Endothelial cell of umbilical vein (primary cell): ENCODE results near the gene SPIRE1.

ENCODE experiments used
- EZH2 ChIP-seq: IDR thresholded peaks from 2 replicates; pipeline ENCODE4 v1.6.1; 2012; ENCODE audit warnings: borderline replicate concordance, low read depth, mild to moderate bottlenecking, moderate library complexity, low read length, inconsistent platforms; ENCODE audit not compliant: severe bottlenecking
- POLR2A ChIP-seq: IDR thresholded peaks from 2 replicates; pipeline ENCODE4 v1.6.1; 2012; ENCODE audit warnings: low read depth, mild to moderate bottlenecking, control low read depth, low read length
- POLR2AphosphoS5 ChIP-seq: IDR thresholded peaks from 2 replicates; pipeline ENCODE4 v1.6.1; 2012; ENCODE audit warnings: low read depth, mild to moderate bottlenecking, control low read depth, low read length, moderate library complexity; ENCODE audit not compliant: insufficient read depth
- TF ChIP-seq, protein P1 (sequence below), 2 donors: IDR thresholded peaks; 1 replicate in 1 of 2; 2 replicates in 1 of 2; pipeline ENCODE4 v1.5.1; 2011; ENCODE audit warnings: low read length in 2 of 2, mild to moderate bottlenecking in 2 of 2, moderate library complexity in 2 of 2, control low read depth in 1 of 2, inconsistent platforms in 1 of 2, low read depth in 1 of 2; ENCODE audit not compliant: insufficient read depth in 1 of 2; ENCODE audit errors: extremely low read depth in 1 of 2
- TF ChIP-seq, protein P2 (sequence below): IDR thresholded peaks from 2 replicates; pipeline ENCODE4 v1.6.1; 2011; ENCODE audit not compliant: insufficient read depth, insufficient read length

DNA sequence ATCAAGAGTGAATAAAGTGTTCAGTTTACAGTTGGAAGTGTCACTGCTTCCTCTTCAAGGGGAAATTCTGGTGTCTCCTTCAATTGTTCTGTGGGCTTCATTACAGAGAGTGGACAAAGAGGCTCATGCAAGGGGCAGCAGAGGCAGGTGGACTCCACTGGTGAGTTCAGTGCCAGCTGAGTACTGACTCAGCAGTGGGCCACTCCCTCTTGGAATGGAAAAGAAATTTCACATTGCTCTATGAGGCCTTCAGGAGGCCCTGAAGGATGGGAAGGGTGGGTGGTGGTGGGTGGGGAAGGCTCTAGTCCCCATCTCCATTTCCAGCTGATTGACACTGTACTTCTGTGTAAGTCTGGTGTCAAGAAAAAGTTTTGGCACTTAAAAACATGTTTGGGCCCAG lies 183.8 kb downstream of the SPIRE1 start:
- TF ChIP-seq, protein P1, sequence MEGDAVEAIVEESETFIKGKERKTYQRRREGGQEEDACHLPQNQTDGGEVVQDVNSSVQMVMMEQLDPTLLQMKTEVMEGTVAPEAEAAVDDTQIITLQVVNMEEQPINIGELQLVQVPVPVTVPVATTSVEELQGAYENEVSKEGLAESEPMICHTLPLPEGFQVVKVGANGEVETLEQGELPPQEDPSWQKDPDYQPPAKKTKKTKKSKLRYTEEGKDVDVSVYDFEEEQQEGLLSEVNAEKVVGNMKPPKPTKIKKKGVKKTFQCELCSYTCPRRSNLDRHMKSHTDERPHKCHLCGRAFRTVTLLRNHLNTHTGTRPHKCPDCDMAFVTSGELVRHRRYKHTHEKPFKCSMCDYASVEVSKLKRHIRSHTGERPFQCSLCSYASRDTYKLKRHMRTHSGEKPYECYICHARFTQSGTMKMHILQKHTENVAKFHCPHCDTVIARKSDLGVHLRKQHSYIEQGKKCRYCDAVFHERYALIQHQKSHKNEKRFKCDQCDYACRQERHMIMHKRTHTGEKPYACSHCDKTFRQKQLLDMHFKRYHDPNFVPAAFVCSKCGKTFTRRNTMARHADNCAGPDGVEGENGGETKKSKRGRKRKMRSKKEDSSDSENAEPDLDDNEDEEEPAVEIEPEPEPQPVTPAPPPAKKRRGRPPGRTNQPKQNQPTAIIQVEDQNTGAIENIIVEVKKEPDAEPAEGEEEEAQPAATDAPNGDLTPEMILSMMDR (IDR thresholded peaks at IDR 0.05; ENCODE audit: extremely low read depth in 1 of 2, insufficient read depth in 1 of 2, low read depth in 1 of 2, low read length in 2 of 2), result no peak
- TF ChIP-seq, protein P2, sequence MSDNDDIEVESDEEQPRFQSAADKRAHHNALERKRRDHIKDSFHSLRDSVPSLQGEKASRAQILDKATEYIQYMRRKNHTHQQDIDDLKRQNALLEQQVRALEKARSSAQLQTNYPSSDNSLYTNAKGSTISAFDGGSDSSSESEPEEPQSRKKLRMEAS, result no peak
- TF ChIP-seq EZH2, result no peak
- TF ChIP-seq POLR2A, result no peak
- no peak for TF ChIP-seq POLR2AphosphoS5
